ENCODE results near the gene BRPF3. TPM values are rescaled to one million over a fixed set of nuclear protein-coding genes. Genes with fewer than 3 reads are reported as not detected.

The BRPF3 gene
- total RNA-seq, 1 experiment from 2014 or later = 41.4 TPM

DNA sequence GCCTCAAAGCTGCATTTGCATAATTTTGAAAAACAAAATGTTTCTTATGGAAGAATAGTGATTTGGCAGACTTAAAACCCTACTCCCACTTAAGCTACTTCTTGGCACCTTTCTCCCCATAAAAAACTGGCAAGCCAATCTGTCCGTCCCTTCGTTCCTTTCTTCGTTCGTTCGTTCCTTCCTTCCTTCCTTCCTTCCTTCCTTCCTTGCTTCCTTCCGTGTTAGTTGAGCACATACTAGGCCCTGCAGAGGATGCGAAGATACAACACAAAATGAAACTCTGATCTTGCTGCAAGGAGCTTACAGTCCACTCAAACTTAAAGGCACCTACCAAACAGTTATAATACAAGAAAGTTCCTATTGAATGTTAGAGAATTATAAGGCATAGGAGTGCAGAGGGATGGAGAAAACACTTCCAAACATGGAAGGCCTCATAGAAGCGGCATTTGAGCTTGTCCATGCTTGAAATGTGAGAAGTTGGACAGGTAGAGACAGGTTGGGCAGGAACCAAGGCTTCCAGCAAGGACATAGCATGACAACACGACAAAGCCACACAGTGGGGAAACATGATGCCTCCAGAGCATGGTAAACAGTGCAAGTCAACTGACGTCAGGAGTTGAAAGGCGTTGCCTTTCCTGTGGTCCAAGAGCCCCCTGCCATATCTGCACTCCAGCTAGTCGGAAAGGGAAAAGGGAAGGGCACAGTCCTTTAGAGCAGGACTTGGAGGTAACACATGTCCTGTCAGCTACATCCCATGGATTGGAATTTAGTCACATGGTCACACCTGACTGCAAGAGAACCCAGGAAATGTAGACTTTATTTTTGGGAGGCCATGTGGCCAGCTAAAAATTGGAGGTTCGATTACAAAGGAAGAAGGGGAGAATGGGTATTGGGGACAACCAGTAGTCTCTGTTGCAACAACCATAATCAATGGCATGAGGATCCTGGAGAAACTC, 80.3 kb downstream of the BRPF3 start:
- ChIA-PET POLR2A (no interaction called here), CTCF (no interaction called here)
- DNase-seq = no peak
- Mint-ChIP-seq H3K27ac (ENCODE audit: unreplicated experiment) (no peak overlapping the region), H3K27me3 (ENCODE audit: insufficient read depth, unreplicated experiment) (peaks cover 2% of the 10 kb centered on the region), H3K36me3 (ENCODE audit: insufficient read depth, unreplicated experiment) (no peaks in the 10 kb centered on the region), H3K4me3 (ENCODE audit: unreplicated experiment) (no peak overlapping the region), H3K4me1 (ENCODE audit: low read depth, unreplicated experiment) (no peaks in the 10 kb centered on the region), H3K9me3 (ENCODE audit: unreplicated experiment) (no peaks in the 10 kb centered on the region)
- Histone ChIP-seq H3K9me3 (no peaks in the 10 kb centered on the region), H3K4me3 (ENCODE audit: low read depth, low read length) (no peak overlapping the region), H3K4me1 (no peaks in the 10 kb centered on the region), H3K36me3 (ENCODE audit: control insufficient read depth, insufficient read depth, low read length) (no peaks in the 10 kb centered on the region), H3K27me3 (replicated peaks; ENCODE audit: control insufficient read depth, insufficient read depth, low read length) (no peaks in the 10 kb centered on the region)
- intact Hi-C loops (cut with micrococcal nuclease; ENCODE audit: unreplicated experiment) = no loop called here
- TF ChIP-seq, protein P1, sequence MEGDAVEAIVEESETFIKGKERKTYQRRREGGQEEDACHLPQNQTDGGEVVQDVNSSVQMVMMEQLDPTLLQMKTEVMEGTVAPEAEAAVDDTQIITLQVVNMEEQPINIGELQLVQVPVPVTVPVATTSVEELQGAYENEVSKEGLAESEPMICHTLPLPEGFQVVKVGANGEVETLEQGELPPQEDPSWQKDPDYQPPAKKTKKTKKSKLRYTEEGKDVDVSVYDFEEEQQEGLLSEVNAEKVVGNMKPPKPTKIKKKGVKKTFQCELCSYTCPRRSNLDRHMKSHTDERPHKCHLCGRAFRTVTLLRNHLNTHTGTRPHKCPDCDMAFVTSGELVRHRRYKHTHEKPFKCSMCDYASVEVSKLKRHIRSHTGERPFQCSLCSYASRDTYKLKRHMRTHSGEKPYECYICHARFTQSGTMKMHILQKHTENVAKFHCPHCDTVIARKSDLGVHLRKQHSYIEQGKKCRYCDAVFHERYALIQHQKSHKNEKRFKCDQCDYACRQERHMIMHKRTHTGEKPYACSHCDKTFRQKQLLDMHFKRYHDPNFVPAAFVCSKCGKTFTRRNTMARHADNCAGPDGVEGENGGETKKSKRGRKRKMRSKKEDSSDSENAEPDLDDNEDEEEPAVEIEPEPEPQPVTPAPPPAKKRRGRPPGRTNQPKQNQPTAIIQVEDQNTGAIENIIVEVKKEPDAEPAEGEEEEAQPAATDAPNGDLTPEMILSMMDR (IDR thresholded peaks at IDR 0.05; ENCODE audit: insufficient read depth in 1 of 2, low read depth in 1 of 2, low read length in 1 of 2, severe bottlenecking in 1 of 2, unreplicated experiment in 1 of 2) = no peak
- no TSS peak for BruUV-seq (replicated peaks)

DNA sequence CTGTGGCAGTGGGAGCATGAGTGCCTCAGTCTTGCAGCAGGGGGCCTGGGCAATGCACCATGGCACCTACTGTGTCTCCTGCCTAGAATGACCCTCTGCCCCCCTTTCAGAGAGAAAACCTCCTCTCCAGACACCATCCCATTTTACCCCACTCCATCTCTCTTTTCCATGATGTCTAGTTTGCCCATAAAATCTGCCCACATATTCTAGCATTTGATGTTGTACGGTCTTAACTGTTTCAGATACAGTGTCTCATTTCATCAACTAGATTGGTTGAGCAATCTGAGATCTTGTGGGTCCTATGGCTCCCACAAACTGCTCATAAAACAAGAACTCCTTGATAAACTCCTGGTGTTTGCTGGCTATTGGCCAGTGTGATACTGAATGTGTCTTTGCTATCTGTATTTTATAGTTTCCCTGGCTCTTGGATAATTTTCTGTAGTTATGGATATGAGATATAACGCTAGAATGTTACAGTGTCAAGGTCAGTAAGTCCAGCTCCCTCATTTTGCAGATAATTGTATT, 81.5 kb downstream of the BRPF3 start:
- no peaks in the 10 kb centered on the region for H3K4me1 Mint-ChIP-seq (ENCODE audit: low read depth, unreplicated experiment)
- CTCF ChIA-PET = no interaction called here
- no peak overlapping the region for H3K4me3 Mint-ChIP-seq (ENCODE audit: unreplicated experiment)
- Histone ChIP-seq H3K4me1 (no peaks in the 10 kb centered on the region), H3K36me3 (ENCODE audit: control insufficient read depth, insufficient read depth, low read length) (no peaks in the 10 kb centered on the region), H3K27me3 (replicated peaks; ENCODE audit: control insufficient read depth, insufficient read depth, low read length) (no peaks in the 10 kb centered on the region), H3K9me3 (no peaks in the 10 kb centered on the region), H3K4me3 (ENCODE audit: low read depth, low read length) (no peak overlapping the region)
- POLR2A ChIA-PET = no interaction called here
- no TSS peak for BruUV-seq (replicated peaks)
- no peaks in the 10 kb centered on the region for H3K9me3 Mint-ChIP-seq (ENCODE audit: unreplicated experiment)
- TF ChIP-seq, protein P1 (IDR thresholded peaks at IDR 0.05; ENCODE audit: insufficient read depth in 1 of 2, low read depth in 1 of 2, low read length in 1 of 2, severe bottlenecking in 1 of 2, unreplicated experiment in 1 of 2) = no peak
- peaks cover 2% of the 10 kb centered on the region for H3K27me3 Mint-ChIP-seq (ENCODE audit: insufficient read depth, unreplicated experiment)
- intact Hi-C loops (cut with micrococcal nuclease; ENCODE audit: unreplicated experiment) = no loop called here
- H3K27ac Mint-ChIP-seq (ENCODE audit: unreplicated experiment) = no peak overlapping the region
- no peak for DNase-seq
- H3K36me3 Mint-ChIP-seq (ENCODE audit: insufficient read depth, unreplicated experiment) = no peaks in the 10 kb centered on the region

DNA sequence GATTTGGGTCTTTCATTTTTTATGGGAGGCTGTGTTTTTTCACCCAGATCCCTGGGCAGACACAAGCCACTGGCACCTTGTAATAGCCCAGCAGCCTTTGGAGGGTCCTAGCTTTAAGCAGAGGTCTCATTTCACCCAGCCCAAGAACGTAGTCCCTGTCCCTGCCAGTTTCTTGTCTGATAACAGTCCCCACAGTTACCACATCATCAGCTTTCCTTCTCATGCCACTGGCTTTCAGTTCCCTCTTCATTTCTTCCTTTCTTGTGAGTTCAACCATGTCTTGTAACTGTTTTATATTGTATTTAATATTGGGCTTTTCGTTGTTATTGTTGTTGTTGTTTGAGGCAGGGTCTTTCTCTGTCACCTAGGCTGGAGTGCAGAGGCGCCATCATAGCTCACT, 83.9 kb downstream of the BRPF3 start:
- TF ChIP-seq, protein P1 (IDR thresholded peaks at IDR 0.05; ENCODE audit: insufficient read depth in 1 of 2, low read depth in 1 of 2, low read length in 1 of 2, severe bottlenecking in 1 of 2, unreplicated experiment in 1 of 2) = no peak
- intact Hi-C loops (cut with micrococcal nuclease; ENCODE audit: unreplicated experiment) = no loop called here
- DNase-seq = no peak
- no peaks in the 10 kb centered on the region for H3K36me3 Mint-ChIP-seq (ENCODE audit: insufficient read depth, unreplicated experiment)
- no peaks in the 10 kb centered on the region for H3K36me3 ChIP-seq (ENCODE audit: control insufficient read depth, insufficient read depth, low read length)
- ChIA-PET POLR2A (no interaction called here), CTCF (interaction anchor here (1.4 kb wide), 1 partner anchor 22 kb away, joined by 3 read pairs; no protein-coding TSS in a partner anchor)
- H3K27ac Mint-ChIP-seq (ENCODE audit: unreplicated experiment) = no peak overlapping the region
- no peaks in the 10 kb centered on the region for H3K27me3 ChIP-seq (replicated peaks; ENCODE audit: control insufficient read depth, insufficient read depth, low read length)
- no peak overlapping the region for H3K4me3 Mint-ChIP-seq (ENCODE audit: unreplicated experiment)
- H3K4me3 ChIP-seq (ENCODE audit: low read depth, low read length) = no peak overlapping the region
- H3K9me3 Mint-ChIP-seq (ENCODE audit: unreplicated experiment) = no peaks in the 10 kb centered on the region
- H3K9me3 ChIP-seq = no peaks in the 10 kb centered on the region
- no peaks in the 10 kb centered on the region for H3K4me1 ChIP-seq
- no TSS peak for BruUV-seq (replicated peaks)
- H3K4me1 Mint-ChIP-seq (ENCODE audit: low read depth, unreplicated experiment) = no peaks in the 10 kb centered on the region
- H3K27me3 Mint-ChIP-seq (ENCODE audit: insufficient read depth, unreplicated experiment) = peaks cover 2% of the 10 kb centered on the region
